Measurements from ENCODE around the gene THRB.
"Not testable (repeated sequence)": the region's sequence is repeated elsewhere in the genome, so short reads cannot be mapped to it uniquely, and the experiment has no call there.

Gene THRB

GRCh38 chr3:24440760-24441464 lies 53.7 kb downstream of the THRB start:
- DNase-seq = no peak

DNA sequence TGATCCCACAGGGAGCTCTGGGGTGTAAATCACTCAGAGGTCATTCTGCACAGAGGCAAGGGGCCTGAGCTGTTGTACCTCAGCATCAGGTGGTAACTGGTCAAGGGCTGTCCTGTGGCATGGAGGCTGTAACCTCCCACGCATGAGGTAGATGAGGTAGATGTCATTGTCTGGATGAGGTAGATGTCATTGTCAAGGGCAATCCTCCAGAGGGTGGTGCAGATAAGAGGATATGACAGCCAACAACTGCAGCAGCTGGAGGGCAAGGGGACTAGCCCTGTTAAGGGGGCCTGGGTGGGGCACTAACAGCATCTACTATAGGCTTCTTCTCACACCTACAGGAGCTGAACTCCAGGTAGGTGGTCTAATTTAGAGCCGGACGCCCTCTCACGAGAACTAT lies 55.6 kb downstream of the THRB start:
- DNase-seq = no peak

DNA sequence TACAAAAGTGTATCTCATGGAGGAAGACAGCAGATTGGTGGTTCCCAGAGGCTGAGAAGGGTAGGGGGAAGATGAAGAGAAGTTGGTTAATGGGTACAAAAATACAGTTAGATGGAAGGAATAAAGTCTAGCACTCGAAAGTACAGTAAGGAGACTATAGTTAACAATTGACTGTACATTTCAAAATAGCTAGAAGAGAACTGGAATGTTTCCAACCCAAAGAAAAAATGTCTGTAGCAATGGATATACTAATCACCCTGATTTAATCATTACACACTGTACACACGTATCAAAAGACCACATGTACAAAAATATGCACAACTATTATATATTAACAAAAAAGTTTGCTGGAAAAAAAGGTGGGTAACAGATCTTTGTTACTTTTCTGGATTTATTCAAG lies 57.3 kb downstream of the THRB start:
- DNase-seq = no peak

GRCh38 chr3:24435584-24435983 lies 59.1 kb downstream of the THRB start:
- DNase-seq = no peak

DNA sequence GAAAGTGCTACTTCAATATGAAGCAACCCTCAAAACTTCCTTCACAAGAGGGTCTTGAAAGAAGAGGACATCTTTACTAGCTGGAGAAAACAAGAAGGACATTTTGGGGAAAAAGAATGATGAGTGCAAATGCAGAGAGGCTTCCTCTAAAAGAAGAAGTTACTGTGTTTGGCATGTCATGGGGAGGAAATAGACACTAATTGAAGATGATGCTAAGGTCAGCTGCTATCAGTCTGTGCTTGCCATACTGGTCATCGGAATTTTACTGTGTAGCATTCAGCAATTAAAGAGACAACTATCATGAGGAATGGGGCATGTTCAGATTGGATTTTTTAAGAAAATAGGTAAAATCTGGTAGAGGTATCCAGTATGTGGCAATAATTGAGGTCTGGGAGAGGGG lies 60.0 kb downstream of the THRB start:
- DNase-seq = no peak

DNA sequence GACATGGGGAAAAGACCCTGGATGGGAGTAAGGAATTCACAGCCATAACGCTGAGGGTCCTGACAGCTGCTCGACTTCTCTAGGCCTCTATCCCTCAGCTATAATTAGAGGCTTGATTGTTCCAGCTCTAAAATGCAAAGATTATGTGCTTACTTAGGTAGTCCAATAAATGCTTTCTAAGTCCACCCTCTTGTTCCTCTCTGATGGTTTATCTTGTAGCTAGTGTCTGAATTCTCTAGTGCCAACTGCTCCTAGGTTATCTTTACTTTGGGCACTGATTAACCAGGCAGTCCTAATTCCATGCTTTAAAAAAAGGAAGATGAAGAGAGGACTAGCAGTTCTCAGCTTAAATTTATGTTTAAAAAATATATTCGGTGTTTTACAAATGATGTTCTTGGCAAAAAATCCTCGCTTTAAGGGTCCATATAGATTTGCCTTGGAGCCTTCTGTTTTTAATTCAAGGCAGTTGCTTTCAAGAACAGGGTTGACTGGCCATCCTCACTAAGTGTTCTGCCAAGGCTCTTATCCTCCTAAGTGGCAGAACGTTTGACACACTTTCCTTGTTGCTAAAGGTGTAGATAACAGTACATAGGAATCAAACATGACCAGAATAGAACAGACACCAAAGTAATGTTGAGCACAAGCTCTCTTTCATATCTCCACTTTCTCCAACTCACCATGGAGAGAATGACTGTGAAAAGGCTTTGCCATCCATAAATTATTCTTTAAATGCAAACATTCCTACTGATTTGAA lies 60.6 kb downstream of the THRB start:
- no peak for DNase-seq

DNA sequence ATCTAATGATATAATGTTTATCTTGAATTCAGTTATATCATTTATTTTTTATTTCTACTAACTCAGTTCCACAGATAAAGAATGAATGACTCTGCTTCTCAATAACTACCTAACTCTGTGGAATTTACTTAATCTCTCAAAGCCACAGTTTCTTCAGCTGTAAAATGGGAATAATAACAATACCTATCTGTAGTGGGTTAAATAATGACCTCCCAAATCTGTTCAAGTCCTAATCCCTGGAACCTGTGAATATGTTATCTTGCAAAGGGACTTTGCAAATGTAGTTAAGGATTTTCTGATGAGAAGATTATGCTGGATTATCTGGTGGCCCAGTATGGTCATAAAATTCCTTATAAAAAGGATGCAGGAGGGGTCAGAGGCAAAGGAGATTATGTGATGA lies 61.7 kb downstream of the THRB start:
- no peak for DNase-seq

DNA sequence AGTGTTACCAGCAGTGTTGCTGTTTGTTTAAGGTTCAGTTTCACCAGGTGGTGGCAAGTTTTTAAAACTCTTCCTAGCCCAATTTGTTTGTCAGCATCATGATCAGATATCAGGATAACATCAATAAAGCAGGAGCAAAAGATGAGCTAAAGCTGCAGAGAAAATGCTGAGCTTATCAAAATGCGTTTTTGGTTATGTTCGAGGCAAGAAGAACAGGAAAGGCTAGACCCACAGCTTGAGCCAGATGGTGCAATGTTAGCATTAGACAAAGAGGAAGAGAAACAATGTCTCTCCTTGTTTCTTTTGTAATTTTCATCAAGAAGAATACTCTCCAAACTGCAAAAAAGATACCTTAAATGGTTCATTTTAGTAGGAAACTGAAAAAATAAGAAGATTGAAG lies 66.2 kb downstream of the THRB start:
- DNase-seq = no peak

- no peak for DNase-seq
Measured at GRCh38 chr3:24426896-24427295, 67.8 kb downstream of the THRB start.

GRCh38 chr3:24420829-24421228 lies 73.8 kb downstream of the THRB start:
- DNase-seq = not testable (repeated sequence)

- no peak for DNase-seq
Measured at GRCh38 chr3:24420224-24420623, 74.4 kb downstream of the THRB start.

DNA sequence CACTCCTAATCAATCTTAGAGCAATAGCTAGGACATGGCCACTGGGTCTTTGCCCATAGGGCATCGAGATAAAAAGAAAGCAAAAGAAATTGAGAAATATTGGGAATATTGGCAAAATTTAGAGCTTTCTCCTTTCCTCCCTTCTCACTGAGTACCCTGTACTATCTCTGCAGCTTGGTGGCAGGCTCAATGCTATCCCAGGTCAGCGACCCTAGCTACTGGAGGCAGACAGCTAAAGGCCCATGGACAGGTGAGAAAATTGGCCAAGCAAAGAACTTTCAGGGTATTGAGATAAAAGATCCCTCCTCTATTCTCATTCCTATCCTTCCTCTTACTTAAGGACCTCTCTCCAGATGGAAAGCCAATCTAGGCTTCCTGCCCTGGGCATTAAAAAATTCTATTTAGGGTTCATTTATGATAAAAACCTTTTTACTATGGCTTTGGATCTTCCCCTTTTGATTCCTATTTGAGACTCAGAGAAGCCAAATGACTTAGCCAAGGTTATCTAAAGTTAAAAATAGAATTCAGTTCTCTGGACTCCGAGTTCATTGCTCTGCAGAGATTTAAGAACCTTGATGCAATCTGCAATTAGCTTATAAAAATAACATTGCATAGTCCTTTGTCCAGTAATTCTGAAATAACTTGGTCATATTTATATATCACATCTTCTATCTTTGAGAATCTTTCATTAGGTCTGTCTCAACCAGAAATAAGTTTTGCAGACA lies 75.4 kb downstream of the THRB start:
- no peak for DNase-seq

GRCh38 chr3:24417730-24418129 lies 76.9 kb downstream of the THRB start:
- no peak for DNase-seq

DNA sequence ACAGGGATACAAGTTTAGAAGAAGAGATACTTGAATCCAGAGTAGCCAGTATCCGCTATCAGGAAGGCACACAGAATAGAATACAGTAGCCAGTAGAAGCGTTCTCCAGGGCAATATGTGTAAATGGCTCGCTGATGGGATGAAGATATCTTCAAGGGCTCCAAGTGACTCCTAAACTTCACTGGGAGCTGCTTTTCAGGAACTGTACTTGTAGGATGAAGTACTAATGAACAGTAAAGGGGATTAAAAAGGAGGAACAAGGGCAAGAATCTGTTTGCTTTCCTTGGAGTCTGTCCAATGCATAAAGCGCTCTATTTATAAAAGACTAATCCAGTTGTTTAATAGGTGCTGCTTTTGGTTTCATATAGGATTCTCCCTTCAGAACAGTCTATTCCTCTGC lies 78.4 kb downstream of the THRB start:
- DNase-seq = no peak

GRCh38 chr3:24415824-24416223 lies 78.8 kb downstream of the THRB start:
- no peak for DNase-seq

DNA sequence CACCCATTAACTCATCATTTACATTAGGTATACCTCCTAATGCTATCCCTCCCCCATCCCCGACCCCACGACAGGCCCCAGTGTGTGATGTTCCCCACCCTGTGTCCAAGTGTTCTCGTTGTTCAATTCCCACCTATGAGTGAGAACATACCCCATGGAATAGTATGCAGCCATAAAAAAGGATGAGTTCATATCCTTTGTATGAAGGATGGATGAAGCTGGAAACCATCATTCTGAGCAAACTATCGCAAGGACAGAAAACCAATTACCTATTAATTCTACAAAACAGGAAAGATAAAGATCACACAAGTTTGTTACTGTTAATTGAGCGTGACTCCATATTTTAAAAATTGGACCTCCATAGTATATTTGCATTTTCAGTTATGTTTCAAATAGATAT lies 81.0 kb downstream of the THRB start:
- not testable (repeated sequence) for DNase-seq

GRCh38 chr3:24410860-24411259 lies 83.8 kb downstream of the THRB start:
- no peak for DNase-seq

GRCh38 chr3:24407980-24408680 lies 86.5 kb downstream of the THRB start:
- no peak for DNase-seq

DNA sequence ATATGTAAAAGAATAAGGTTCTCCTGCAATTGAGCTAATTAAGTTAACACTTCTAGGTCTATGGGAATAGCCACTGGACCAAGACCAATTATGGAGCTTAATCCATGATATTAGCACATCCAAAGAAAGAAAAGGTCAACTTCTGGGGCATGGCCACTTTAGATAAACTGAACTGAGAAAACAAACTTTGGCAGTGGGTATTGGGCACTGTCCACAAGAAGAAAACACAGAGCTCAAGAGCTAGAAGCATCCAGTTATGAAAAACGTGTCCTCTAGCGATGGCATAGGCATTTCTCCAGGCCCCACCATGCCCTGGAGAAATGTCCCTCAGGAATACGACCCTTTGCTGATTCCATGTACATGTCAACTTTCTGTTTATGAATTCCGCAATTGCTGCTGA lies 87.8 kb downstream of the THRB start:
- no peak for DNase-seq

DNA sequence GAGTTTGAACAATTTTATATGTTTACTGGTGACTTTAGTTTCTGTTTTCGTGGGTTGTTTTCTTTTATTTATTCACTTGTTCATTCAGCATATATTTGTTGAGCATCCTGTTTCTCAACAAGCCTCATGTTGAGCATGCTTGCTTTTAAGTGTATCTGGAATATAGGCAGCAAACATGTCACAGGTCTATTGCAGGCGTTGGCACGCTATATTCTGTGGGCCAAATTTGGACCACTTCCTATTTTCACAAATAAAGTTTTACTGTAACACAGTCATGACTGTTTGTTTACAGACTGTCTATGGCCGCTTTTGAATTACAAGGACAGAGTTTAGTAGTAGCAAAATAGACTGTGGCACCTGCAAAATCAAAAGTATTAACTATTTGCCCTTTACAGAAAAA lies 89.6 kb downstream of the THRB start:
- DNase-seq = no peak

DNA sequence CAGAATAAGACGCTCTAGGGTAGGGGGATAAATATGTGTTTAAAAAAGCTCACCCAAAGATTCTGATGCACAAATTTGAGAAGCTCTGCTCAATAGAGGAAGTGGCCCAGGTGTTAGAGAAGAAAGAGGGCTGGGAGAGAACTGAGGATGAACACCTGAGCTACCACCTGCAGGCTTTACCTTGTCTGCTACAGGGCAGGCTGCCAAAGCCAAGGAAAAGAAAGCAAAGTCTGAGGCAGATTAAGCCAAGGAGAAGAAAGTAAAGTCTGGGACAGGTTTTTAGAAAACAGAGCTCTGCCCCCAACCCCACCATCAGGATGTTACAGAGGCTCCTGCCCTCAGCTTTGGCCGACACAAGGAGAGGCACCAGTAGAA lies 92.9 kb downstream of the THRB start:
- DNase-seq = no peak

- no peak for DNase-seq
Measured at GRCh38 chr3:24401090-24401810, 93.4 kb downstream of the THRB start.

DNA sequence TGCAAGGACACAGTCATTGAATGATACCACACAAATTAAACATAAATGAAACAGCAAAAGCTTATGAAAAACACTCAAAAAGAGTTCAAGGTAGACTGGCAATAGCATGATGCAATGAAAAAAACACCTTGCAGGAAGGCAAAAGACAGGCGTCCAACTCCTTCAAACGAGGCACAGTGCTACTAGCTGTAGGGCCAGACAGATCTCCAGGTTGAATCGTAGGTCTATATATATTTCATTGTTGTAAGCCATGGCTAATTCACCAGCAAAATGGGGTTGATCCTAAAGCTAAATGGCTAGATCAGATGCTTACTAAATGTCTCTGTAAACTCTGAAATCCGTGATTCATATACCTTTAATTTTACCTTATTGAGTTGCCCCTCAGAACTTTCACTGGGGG lies 94.2 kb downstream of the THRB start:
- no peak for DNase-seq

Data from CD4-positive, alpha-beta T cell treated with Interleukin-6 for 4 hours (primary cell).